22Rv1 (cell line): ENCODE measurements around the gene ZCCHC2.

Source experiments
- H3K27ac ChIP-seq: fragments of 450-650 bp; 2 replicates; pipeline ENCODE4 v1.5.1; 2017
- ZFX ChIP-seq: fragments of 450-650 bp; IDR thresholded peaks from 2 replicates; pipeline ENCODE4 v1.6.1; 2017; ENCODE audit warnings: antibody characterized with exemption, borderline replicate concordance
- TF ChIP-seq, protein P1 (sequence below): fragments of 450-650 bp; IDR thresholded peaks from 2 replicates; pipeline ENCODE4 v1.5.1; 2017; ENCODE audit warnings: mild to moderate bottlenecking

ZCCHC2 gene

GRCh38 chr18:62587689-62588088 lies 64.9 kb downstream of the ZCCHC2 start:
- TF ChIP-seq ZFX = no peak
- TF ChIP-seq, protein P1, sequence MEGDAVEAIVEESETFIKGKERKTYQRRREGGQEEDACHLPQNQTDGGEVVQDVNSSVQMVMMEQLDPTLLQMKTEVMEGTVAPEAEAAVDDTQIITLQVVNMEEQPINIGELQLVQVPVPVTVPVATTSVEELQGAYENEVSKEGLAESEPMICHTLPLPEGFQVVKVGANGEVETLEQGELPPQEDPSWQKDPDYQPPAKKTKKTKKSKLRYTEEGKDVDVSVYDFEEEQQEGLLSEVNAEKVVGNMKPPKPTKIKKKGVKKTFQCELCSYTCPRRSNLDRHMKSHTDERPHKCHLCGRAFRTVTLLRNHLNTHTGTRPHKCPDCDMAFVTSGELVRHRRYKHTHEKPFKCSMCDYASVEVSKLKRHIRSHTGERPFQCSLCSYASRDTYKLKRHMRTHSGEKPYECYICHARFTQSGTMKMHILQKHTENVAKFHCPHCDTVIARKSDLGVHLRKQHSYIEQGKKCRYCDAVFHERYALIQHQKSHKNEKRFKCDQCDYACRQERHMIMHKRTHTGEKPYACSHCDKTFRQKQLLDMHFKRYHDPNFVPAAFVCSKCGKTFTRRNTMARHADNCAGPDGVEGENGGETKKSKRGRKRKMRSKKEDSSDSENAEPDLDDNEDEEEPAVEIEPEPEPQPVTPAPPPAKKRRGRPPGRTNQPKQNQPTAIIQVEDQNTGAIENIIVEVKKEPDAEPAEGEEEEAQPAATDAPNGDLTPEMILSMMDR = no peak
- no peak overlapping the region for H3K27ac ChIP-seq

GRCh38 chr18:62588217-62588616 lies 65.4 kb downstream of the ZCCHC2 start:
- no peak for TF ChIP-seq ZFX
- TF ChIP-seq, protein P1 = no peak
- no peak overlapping the region for H3K27ac ChIP-seq

GRCh38 chr18:62590799-62591590 lies 68.2 kb downstream of the ZCCHC2 start:
- no peak overlapping the region for H3K27ac ChIP-seq

DNA sequence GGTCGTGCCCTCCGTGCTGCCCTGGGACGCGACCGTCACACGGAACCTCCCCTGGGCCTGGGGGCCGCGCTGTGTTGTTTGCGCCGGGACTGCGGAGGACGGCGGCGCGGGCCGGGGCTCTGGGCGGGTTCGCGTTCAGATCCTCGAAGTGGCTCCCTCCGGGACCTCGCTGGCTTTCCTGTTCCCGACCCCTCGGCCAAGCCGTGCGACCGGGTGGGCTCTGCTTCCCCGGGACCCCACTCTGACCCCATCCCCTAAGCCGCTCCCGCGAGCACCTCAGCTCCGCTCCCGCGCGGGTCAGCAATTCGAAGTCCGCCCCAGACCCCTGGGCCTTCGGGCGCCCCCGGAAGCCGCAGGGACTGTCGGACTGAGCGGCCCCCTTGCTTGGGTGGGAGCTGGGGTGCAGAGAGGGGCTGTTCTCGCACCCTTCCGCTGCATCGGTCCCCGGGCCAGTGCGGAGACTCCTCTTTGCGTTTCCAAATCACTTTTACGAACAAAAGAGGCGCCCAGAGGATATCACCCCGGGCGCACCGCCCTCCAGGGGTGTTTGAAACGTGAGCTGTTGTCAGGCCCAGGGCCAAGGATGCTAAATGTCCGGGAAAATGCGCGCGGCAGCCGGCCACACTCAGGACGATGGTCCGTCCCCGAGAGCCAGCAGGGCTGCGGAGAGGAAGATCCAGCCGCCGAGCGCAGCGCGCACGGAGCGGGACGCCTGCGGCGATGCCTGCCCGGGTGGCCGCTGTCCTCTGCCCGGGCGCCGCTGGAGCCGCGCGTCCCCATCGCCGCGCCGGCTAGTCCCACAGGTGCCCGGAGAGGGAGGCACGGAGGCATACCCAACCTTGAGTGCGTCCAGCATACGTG lies 73.5 kb downstream of the ZCCHC2 start:
- TF ChIP-seq, protein P1 = no peak
- no peak for TF ChIP-seq ZFX
- no peak overlapping the region for H3K27ac ChIP-seq

More at GRCh38 chr18:62590799-62591590, 68.2 kb downstream of the ZCCHC2 start:
- TF ChIP-seq, protein P1 = no peak
- TF ChIP-seq ZFX = no peak

DNA sequence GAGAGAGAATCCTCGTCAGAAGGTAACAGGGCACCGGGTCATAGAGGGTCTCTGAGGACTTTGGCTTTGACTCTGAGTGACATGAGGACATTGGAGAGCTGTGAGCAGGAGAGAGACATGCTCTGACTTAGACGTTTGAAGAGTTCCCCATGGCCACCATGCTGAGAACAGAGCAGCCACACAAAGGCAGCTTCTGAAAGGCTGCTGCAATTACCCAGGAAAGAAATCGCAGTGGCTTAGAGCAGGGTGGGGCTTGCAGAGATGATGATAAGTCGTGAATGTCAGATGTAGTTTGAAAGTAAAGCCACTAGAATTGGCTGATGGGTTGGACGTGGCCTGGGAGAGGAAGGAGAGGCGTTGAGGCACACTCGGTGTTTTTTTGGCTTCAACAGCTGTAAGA lies 79.0 kb downstream of the ZCCHC2 start:
- no peak overlapping the region for H3K27ac ChIP-seq
- no peak for TF ChIP-seq ZFX
- TF ChIP-seq, protein P1 = no peak

- TF ChIP-seq, protein P1 = no peak
- no peak for TF ChIP-seq ZFX
- no peak overlapping the region for H3K27ac ChIP-seq
Measured at GRCh38 chr18:62602706-62603105, 79.9 kb downstream of the ZCCHC2 start.
